Measurements from ENCODE around the gene PRLR. TPM values are rescaled to one million over a fixed set of nuclear protein-coding genes. Genes with fewer than 3 reads are reported as not detected.

The PRLR gene
- total RNA-seq, 2 donors from 2014 or later: 1.1 to 7.1 TPM

DNA sequence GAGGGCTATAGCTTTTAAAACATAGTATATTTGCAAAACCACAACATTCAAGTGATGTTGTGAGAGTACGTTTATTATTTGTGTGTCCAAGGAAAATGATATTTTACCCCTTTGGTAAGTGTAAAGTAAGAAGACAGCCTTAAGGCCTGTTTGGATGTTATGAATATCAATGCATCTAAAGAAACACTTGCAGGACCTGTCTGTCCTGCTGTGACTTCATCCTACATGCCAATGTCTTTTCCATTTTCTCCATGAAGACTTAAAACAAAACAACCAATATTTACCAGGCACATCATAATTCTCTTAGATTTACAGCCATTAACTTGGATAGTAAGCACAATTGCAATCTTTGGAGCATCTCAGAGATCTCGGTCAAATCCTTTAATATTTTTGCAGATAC, 29.0 kb downstream of the PRLR start:
- no peaks in the 10 kb centered on the region for H3K27me3 ChIP-seq (replicated peaks; ENCODE audit: insufficient read depth)
- TF ChIP-seq CTCF (IDR thresholded peaks at IDR 0.05) (no peak), POLR2AphosphoS5 (IDR thresholded peaks at IDR 0.05) (no peak), POLR2A (IDR thresholded peaks at IDR 0.05) (no peak)
- no peak overlapping the region for H3K27ac ChIP-seq
- no peaks in the 10 kb centered on the region for H3K4me1 ChIP-seq (replicated peaks)
- no peaks in the 10 kb centered on the region for H3K9me3 ChIP-seq
- intact Hi-C loops (cut with DNase I): loop anchor here (10.0 kb wide), 1 partner anchor 106 kb away; no protein-coding TSS in a partner anchor
- WGBS: 79% methylated on average over 2 of the region's 2 CpGs
- DNase-seq (ENCODE audit: low spot score): no peak
- no peak overlapping the region for H3K4me3 ChIP-seq
- no peaks in the 10 kb centered on the region for H3K36me3 ChIP-seq

- Histone ChIP-seq H3K4me1 (replicated peaks) (no peaks in the 10 kb centered on the region), H3K9me3 (no peaks in the 10 kb centered on the region), H3K27me3 (replicated peaks; ENCODE audit: insufficient read depth) (no peaks in the 10 kb centered on the region), H3K36me3 (no peaks in the 10 kb centered on the region), H3K27ac (no peak overlapping the region), H3K4me3 (no peak overlapping the region)
- intact Hi-C loops (cut with DNase I): loop anchor here (10.0 kb wide), 2 partner anchors 105 to 245 kb away; no protein-coding TSS in a partner anchor
- TF ChIP-seq CTCF (IDR thresholded peaks at IDR 0.05): no peak
- no peak for TF ChIP-seq POLR2AphosphoS5 (IDR thresholded peaks at IDR 0.05)
- no peak for TF ChIP-seq POLR2A (IDR thresholded peaks at IDR 0.05)
- 85% methylated on average over 3 of the region's 3 CpGs for WGBS
- no peak for DNase-seq (ENCODE audit: low spot score)
Observed at GRCh38 chr5:35199886-35200285, 30.4 kb downstream of the PRLR start.

GRCh38 chr5:35198686-35199085, 31.6 kb downstream of the PRLR start:
- Histone ChIP-seq H3K4me3 (no peak overlapping the region), H3K4me1 (replicated peaks) (no peaks in the 10 kb centered on the region), H3K9me3 (no peaks in the 10 kb centered on the region), H3K27ac (no peak overlapping the region), H3K36me3 (no peaks in the 10 kb centered on the region), H3K27me3 (replicated peaks; ENCODE audit: insufficient read depth) (no peaks in the 10 kb centered on the region)
- DNase-seq (ENCODE audit: low spot score): no peak
- intact Hi-C loops (cut with DNase I): loop anchor here (10.0 kb wide), 1 partner anchor 244 kb away; no protein-coding TSS in a partner anchor
- TF ChIP-seq CTCF (IDR thresholded peaks at IDR 0.05) (no peak), POLR2AphosphoS5 (IDR thresholded peaks at IDR 0.05) (no peak), POLR2A (IDR thresholded peaks at IDR 0.05) (no peak)
- 18% methylated on average over 4 of the region's 4 CpGs for WGBS

DNA sequence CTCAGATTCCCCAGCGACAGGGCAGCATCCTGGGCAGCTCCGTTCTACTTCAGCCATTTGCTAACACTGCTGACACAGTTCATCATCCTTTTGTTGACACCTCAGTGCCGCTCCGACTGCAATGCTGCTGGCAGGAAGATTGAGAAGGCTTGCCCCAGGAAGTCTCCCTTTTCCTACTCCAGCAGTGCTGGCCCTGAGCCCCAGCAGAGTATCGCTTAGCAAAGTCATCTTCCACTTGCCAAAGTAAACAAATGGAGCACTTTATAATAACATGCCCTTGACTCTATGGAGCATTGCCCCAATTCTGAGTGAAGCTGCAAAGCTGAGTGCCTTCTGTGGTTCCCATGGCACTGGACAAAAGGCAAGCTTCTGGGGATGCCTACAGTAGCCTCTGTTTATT, 32.2 kb downstream of the PRLR start:
- Histone ChIP-seq H3K9me3 (no peaks in the 10 kb centered on the region), H3K36me3 (no peaks in the 10 kb centered on the region), H3K27me3 (replicated peaks; ENCODE audit: insufficient read depth) (no peaks in the 10 kb centered on the region), H3K4me3 (no peak overlapping the region), H3K4me1 (replicated peaks) (no peaks in the 10 kb centered on the region), H3K27ac (no peak overlapping the region)
- TF ChIP-seq POLR2AphosphoS5 (IDR thresholded peaks at IDR 0.05) (peak; percentile 35), CTCF (IDR thresholded peaks at IDR 0.05) (no peak)
- intact Hi-C loops (cut with DNase I): loop anchor here (10.0 kb wide), 1 partner anchor 243 kb away; no protein-coding TSS in a partner anchor
- DNase-seq (ENCODE audit: low spot score): peak; percentile 70
- WGBS: 12% methylated on average over 5 of the region's 5 CpGs

GRCh38 chr5:35197351-35197750, 32.9 kb downstream of the PRLR start:
- 92% methylated on average over 3 of the region's 3 CpGs for WGBS
- no peak for TF ChIP-seq POLR2AphosphoS5 (IDR thresholded peaks at IDR 0.05)
- no peak for TF ChIP-seq CTCF (IDR thresholded peaks at IDR 0.05)
- Histone ChIP-seq H3K27me3 (replicated peaks; ENCODE audit: insufficient read depth) (no peaks in the 10 kb centered on the region), H3K4me3 (no peak overlapping the region), H3K27ac (no peak overlapping the region), H3K9me3 (no peaks in the 10 kb centered on the region), H3K4me1 (replicated peaks) (no peaks in the 10 kb centered on the region), H3K36me3 (no peaks in the 10 kb centered on the region)
- intact Hi-C loops (cut with DNase I): loop anchor here (10.0 kb wide), 1 partner anchor 243 kb away; no protein-coding TSS in a partner anchor
- no peak for DNase-seq (ENCODE audit: low spot score)

Measured in prostate gland (tissue), 2 donors.